GM12878 (cell line): ENCODE results near the gene CLIP3. TPM values are rescaled to one million over a fixed set of nuclear protein-coding genes. Genes with fewer than 3 reads are reported as not detected.

Experiments
- ATF2 ChIP-seq: IDR thresholded peaks from 2 replicates; pipeline ENCODE4 v1.6.1; 2012; ENCODE audit warnings: low read length, inconsistent platforms
- CHD2 ChIP-seq: IDR thresholded peaks from 2 replicates; pipeline ENCODE4 v1.6.1; 2011; ENCODE audit warnings: low read depth, low read length, improper control_type of control experiment, borderline replicate concordance
- IKZF1 ChIP-seq: fragments of 450-650 bp; conservative IDR thresholded peaks from 2 replicates; pipeline ENCODE4 v1.6.1; 2017; ENCODE audit warnings: antibody characterized with exemption, mild to moderate bottlenecking
- IRF3 ChIP-seq: fragments of 450-650 bp; IDR thresholded peaks from 2 replicates; pipeline ENCODE4 v1.6.1; 2014; ENCODE audit warnings: mild to moderate bottlenecking
- JUNB ChIP-seq: IDR thresholded peaks from 2 replicates; pipeline ENCODE4 v1.6.1; 2016; ENCODE audit warnings: antibody characterized with exemption, mild to moderate bottlenecking
- JUND ChIP-seq: IDR thresholded peaks from 2 replicates; pipeline ENCODE4 v1.6.1; 2012; ENCODE audit warnings: low read depth, mild to moderate bottlenecking, low read length, improper control_type of control experiment, moderate library complexity
- KDM1A ChIP-seq: fragments of 200-600 bp; sonication (generic); IDR thresholded peaks from 2 replicates; pipeline ENCODE4 v1.6.1; 2016; ENCODE audit warnings: borderline replicate concordance
- MTA3 ChIP-seq: IDR thresholded peaks from 2 replicates; pipeline ENCODE4 v1.6.1; 2012; ENCODE audit warnings: low read length, inconsistent platforms, borderline replicate concordance
- PAX5 ChIP-seq: IDR thresholded peaks from 2 replicates; pipeline ENCODE4 v1.6.1; 2011; ENCODE audit warnings: low read depth, low read length, borderline replicate concordance
- PBX3 ChIP-seq: IDR thresholded peaks from 2 replicates; pipeline ENCODE4 v1.6.1; 2011; ENCODE audit warnings: mild to moderate bottlenecking, low read depth, low read length, moderate library complexity; ENCODE audit not compliant: insufficient replicate concordance
- PML ChIP-seq: IDR thresholded peaks from 2 replicates; pipeline ENCODE4 v1.6.1; 2012; ENCODE audit warnings: low read length, inconsistent platforms
- POLR2A ChIP-seq: IDR thresholded peaks from 2 replicates; pipeline ENCODE4 v1.6.1; 2011; ENCODE audit warnings: low read depth, mild to moderate bottlenecking, low read length
- RCOR1 ChIP-seq: conservative IDR thresholded peaks from 2 replicates; pipeline ENCODE4 v1.6.1; 2012; ENCODE audit warnings: low read depth, low read length, improper control_type of control experiment
- RFX5 ChIP-seq: IDR thresholded peaks from 2 replicates; pipeline ENCODE4 v1.6.1; 2011; ENCODE audit warnings: low read depth, low read length, improper control_type of control experiment
- RUNX3 ChIP-seq: IDR thresholded peaks from 2 replicates; pipeline ENCODE4 v1.6.1; 2012; ENCODE audit warnings: low read length, inconsistent platforms
- SIN3A ChIP-seq: IDR thresholded peaks from 2 replicates; pipeline ENCODE4 v1.6.1; 2012; ENCODE audit warnings: low read depth, low read length, improper control_type of control experiment
- SMAD1 ChIP-seq: fragments of 450-650 bp; IDR thresholded peaks from 2 replicates; pipeline ENCODE4 v1.6.1; 2018; ENCODE audit warnings: mild to moderate bottlenecking, low read depth; ENCODE audit not compliant: partially characterized antibody
- TCF12 ChIP-seq: IDR thresholded peaks from 2 replicates; pipeline ENCODE4 v1.6.1; 2011; ENCODE audit warnings: low read depth, mild to moderate bottlenecking, low read length
- ZNF384 ChIP-seq: IDR thresholded peaks from 2 replicates; pipeline ENCODE4 v1.6.1; 2012; ENCODE audit warnings: low read depth, mild to moderate bottlenecking, low read length, improper control_type of control experiment, borderline replicate concordance
- ZZZ3 ChIP-seq: IDR thresholded peaks from 2 replicates; pipeline ENCODE4 v1.6.1; 2011; ENCODE audit warnings: low read depth; ENCODE audit not compliant: control insufficient read depth, insufficient read length
- polyA plus RNA-seq, 11 experiments: library from polyadenylated mRNA; depleted of rRNA in 4 of 11; unstranded in 6 of 11; stranded (reverse) in 5 of 11; fragments of >200 nt; fragmentation: Nextera tagmentation in 4 of 11; fragmentation: Illumina TruSeq in 1 of 11; extraction: Ambion mirVana in 4 of 11; extraction: Trizol in 1 of 11; gene quantifications; 1 replicate in 1 of 11; 2 replicates in 10 of 11; pipeline versions ENCODE4 v1.2.1 to v1.2.3, GENCODE V29; 2011 to 2016; ENCODE audit warnings: inconsistent platforms in 2 of 11, missing spikeins in 2 of 11, low read depth in 1 of 11
- total RNA-seq, 4 experiments: library from RNA; depleted of rRNA in 3 of 4; stranded (reverse); fragments of >200 nt in 3 of 4; fragmentation: Illumina TruSeq in 1 of 4; extraction: Trizol in 1 of 4; gene quantifications; 2 replicates each; pipeline versions ENCODE4 v1.2.1 to v1.2.3, GENCODE V29; 2013 to 2021
- TF ChIP-seq, protein P1 (sequence below): fragments of 450-650 bp; IDR thresholded peaks from 2 replicates; pipeline ENCODE4 v1.6.1; 2017; ENCODE audit warnings: mild to moderate bottlenecking, moderate library complexity
- TF ChIP-seq, protein P2 (sequence below): fragments of 150-350 bp; IDR thresholded peaks from 2 replicates; pipeline ENCODE4 v1.6.1; 2014; ENCODE audit warnings: mild to moderate bottlenecking, low read depth, low read length

Gene CLIP3
- total and polyA plus RNA-seq, 10 of the 15 experiments (the other 5 are each of a cell fraction or from before 2014, with no cell fraction given): 0.09 to 2.7 (median 0.45) TPM; not detected in 1

GRCh38 chr19:36054119-36054732, 21.6 kb upstream of the CLIP3 start, which contains the start of gene THAP8 (continued):
- TF ChIP-seq, protein P1, sequence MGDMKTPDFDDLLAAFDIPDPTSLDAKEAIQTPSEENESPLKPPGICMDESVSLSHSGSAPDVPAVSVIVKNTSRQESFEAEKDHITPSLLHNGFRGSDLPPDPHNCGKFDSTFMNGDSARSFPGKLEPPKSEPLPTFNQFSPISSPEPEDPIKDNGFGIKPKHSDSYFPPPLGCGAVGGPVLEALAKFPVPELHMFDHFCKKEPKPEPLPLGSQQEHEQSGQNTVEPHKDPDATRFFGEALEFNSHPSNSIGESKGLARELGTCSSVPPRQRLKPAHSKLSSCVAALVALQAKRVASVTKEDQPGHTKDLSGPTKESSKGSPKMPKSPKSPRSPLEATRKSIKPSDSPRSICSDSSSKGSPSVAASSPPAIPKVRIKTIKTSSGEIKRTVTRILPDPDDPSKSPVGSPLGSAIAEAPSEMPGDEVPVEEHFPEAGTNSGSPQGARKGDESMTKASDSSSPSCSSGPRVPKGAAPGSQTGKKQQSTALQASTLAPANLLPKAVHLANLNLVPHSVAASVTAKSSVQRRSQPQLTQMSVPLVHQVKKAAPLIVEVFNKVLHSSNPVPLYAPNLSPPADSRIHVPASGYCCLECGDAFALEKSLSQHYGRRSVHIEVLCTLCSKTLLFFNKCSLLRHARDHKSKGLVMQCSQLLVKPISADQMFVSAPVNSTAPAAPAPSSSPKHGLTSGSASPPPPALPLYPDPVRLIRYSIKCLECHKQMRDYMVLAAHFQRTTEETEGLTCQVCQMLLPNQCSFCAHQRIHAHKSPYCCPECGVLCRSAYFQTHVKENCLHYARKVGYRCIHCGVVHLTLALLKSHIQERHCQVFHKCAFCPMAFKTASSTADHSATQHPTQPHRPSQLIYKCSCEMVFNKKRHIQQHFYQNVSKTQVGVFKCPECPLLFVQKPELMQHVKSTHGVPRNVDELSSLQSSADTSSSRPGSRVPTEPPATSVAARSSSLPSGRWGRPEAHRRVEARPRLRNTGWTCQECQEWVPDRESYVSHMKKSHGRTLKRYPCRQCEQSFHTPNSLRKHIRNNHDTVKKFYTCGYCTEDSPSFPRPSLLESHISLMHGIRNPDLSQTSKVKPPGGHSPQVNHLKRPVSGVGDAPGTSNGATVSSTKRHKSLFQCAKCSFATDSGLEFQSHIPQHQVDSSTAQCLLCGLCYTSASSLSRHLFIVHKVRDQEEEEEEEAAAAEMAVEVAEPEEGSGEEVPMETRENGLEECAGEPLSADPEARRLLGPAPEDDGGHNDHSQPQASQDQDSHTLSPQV: no peak
- TF ChIP-seq POLR2A: peak; percentile 84
- TF ChIP-seq PBX3: peak; percentile 66
- TF ChIP-seq SIN3A: no peak
- TF ChIP-seq ATF2: no peak
- TF ChIP-seq IRF3: peak; percentile 12; the same call in 1 of the 2 replicates
- no peak for TF ChIP-seq KDM1A
- TF ChIP-seq SMAD1: no peak
- no peak for TF ChIP-seq RCOR1
- no peak for TF ChIP-seq RFX5
- TF ChIP-seq TCF12: 0 out of 2 replicates have a peak, but pooled peaks have one; percentile 41
- peak; percentile 40; the same call in 1 of the 2 replicates for TF ChIP-seq PML
- TF ChIP-seq RUNX3: no peak
- TF ChIP-seq ZNF384: 0 out of 2 replicates have a peak, but pooled peaks have one; percentile 17
- TF ChIP-seq CHD2: peak; percentile 80
- TF ChIP-seq, protein P2, sequence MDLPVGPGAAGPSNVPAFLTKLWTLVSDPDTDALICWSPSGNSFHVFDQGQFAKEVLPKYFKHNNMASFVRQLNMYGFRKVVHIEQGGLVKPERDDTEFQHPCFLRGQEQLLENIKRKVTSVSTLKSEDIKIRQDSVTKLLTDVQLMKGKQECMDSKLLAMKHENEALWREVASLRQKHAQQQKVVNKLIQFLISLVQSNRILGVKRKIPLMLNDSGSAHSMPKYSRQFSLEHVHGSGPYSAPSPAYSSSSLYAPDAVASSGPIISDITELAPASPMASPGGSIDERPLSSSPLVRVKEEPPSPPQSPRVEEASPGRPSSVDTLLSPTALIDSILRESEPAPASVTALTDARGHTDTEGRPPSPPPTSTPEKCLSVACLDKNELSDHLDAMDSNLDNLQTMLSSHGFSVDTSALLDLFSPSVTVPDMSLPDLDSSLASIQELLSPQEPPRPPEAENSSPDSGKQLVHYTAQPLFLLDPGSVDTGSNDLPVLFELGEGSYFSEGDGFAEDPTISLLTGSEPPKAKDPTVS: no peak
- TF ChIP-seq IKZF1: no peak; the same call in none of the 2 replicates
- TF ChIP-seq ZZZ3: no peak
- no peak for TF ChIP-seq JUNB
- TF ChIP-seq MTA3: no peak
- TF ChIP-seq PAX5: 0 out of 2 replicates have a peak, but pooled peaks have one; percentile 45
- peak; percentile 27; the same call in 1 of the 2 replicates for TF ChIP-seq JUND
